Measurements from ENCODE around the gene NPB. TPM values are rescaled to one million over a fixed set of nuclear protein-coding genes. Genes with fewer than 3 reads are reported as not detected.

Gene NPB
- total RNA-seq, 2 donors from 2014 or later, result 0.66 to 1.8 TPM

GRCh38 chr17:81944858-81945257, 42.8 kb downstream of the NPB start:
- TF ChIP-seq CTCF (IDR thresholded peaks at IDR 0.05) (no peak), POLR2A (IDR thresholded peaks at IDR 0.05) (no peak)
- H3K9me3 ChIP-seq, result no peaks in the 10 kb centered on the region
- ATAC-seq (no peak), DNase-seq (no peak)
- H3K4me3 ChIP-seq, result no peak overlapping the region
- WGBS, 2 donors, result 78 to 86% methylated on average over 9 of the region's 9 CpGs
- no peaks in the 10 kb centered on the region for H3K36me3 ChIP-seq (replicated peaks in 1 of 2; ENCODE audit: insufficient read depth in 1 of 2, low read depth in 2 of 2)
- no peaks in the 10 kb centered on the region for H3K27me3 ChIP-seq
- intact Hi-C loops (cut with DNase I), result no loop called here
- no peaks in the 10 kb centered on the region for H3K4me1 ChIP-seq
- H3K27ac ChIP-seq, result no peak overlapping the region

- ATAC-seq, result no peak
- no peaks in the 10 kb centered on the region for H3K36me3 ChIP-seq (replicated peaks in 1 of 2; ENCODE audit: insufficient read depth in 1 of 2, low read depth in 2 of 2)
- TF ChIP-seq POLR2A (IDR thresholded peaks at IDR 0.05), result no peak
- H3K4me3 ChIP-seq, result no peak within 1 kb of the TSS
- H3K4me1 ChIP-seq, result no peaks in the 10 kb centered on the region
- 72 to 75% methylated on average over 6 to 13 of the region's 13 CpGs for WGBS, 2 donors
- no peak for DNase-seq
- H3K9me3 ChIP-seq, result no peaks in the 10 kb centered on the region
- H3K27me3 ChIP-seq, result no peaks in the 10 kb centered on the region
- H3K27ac ChIP-seq, result no peak within 1 kb of the TSS
- intact Hi-C loops (cut with DNase I), result no loop called here
These were observed 45.2 kb downstream of the NPB start, which contains the start of gene MYADML2 for GRCh38 chr17:81947189-81947588. MYADML2 (minus strand) TSS chr17:81947233; CDS start chr17:81941741, 5,492 bp downstream.

GRCh38 chr17:81948635-81949378, 46.8 kb downstream of the NPB start:
- no peaks in the 10 kb centered on the region for H3K27me3 ChIP-seq
- no peak for TF ChIP-seq CTCF (IDR thresholded peaks at IDR 0.05)
- no peak for TF ChIP-seq POLR2A (IDR thresholded peaks at IDR 0.05)
- H3K36me3 ChIP-seq (replicated peaks in 1 of 2; ENCODE audit: insufficient read depth in 1 of 2, low read depth in 2 of 2), result no peaks in the 10 kb centered on the region
- H3K4me3 ChIP-seq, result no peak overlapping the region
- no peaks in the 10 kb centered on the region for H3K4me1 ChIP-seq
- H3K27ac ChIP-seq, result no peak overlapping the region
- 76 to 84% methylated on average over 13 of the region's 17 CpGs for WGBS, 2 donors
- intact Hi-C loops (cut with DNase I), result no loop called here
- ATAC-seq (no peak), DNase-seq (peak in 1 of 4 donors; percentile 12)
- H3K9me3 ChIP-seq, result no peaks in the 10 kb centered on the region

- ATAC-seq (no peak), DNase-seq (no peak)
- no peak overlapping the region for H3K4me3 ChIP-seq
- H3K4me1 ChIP-seq, result no peaks in the 10 kb centered on the region
- no peaks in the 10 kb centered on the region for H3K36me3 ChIP-seq (replicated peaks in 1 of 2; ENCODE audit: insufficient read depth in 1 of 2, low read depth in 2 of 2)
- intact Hi-C loops (cut with DNase I), result loop anchor here (10.0 kb wide), 1 partner anchor 204 kb away; no protein-coding TSS in a partner anchor
- H3K9me3 ChIP-seq, result no peaks in the 10 kb centered on the region
- no peaks in the 10 kb centered on the region for H3K27me3 ChIP-seq
- H3K27ac ChIP-seq, result no peak overlapping the region
- TF ChIP-seq POLR2A (IDR thresholded peaks at IDR 0.05) (no peak), CTCF (IDR thresholded peaks at IDR 0.05) (no peak)
- 76 to 82% methylated on average over 10 to 15 of the region's 15 CpGs for WGBS, 2 donors
These were observed 48.5 kb downstream of the NPB start for GRCh38 chr17:81950501-81950900.

- H3K27ac ChIP-seq, result no peak overlapping the region
- H3K27me3 ChIP-seq, result no peaks in the 10 kb centered on the region
- ATAC-seq, result no peak
- TF ChIP-seq CTCF (IDR thresholded peaks at IDR 0.05), result no peak
- no peak for TF ChIP-seq POLR2A (IDR thresholded peaks at IDR 0.05)
- no peaks in the 10 kb centered on the region for H3K4me1 ChIP-seq
- intact Hi-C loops (cut with DNase I), result loop anchor here (10.0 kb wide), 1 partner anchor 203 kb away; no protein-coding TSS in a partner anchor
- WGBS, 2 donors, result 57 to 61% methylated on average over 12 to 13 of the region's 13 CpGs
- no peak overlapping the region for H3K4me3 ChIP-seq
- DNase-seq, result no peak
- H3K9me3 ChIP-seq, result no peaks in the 10 kb centered on the region
- no peaks in the 10 kb centered on the region for H3K36me3 ChIP-seq (replicated peaks in 1 of 2; ENCODE audit: insufficient read depth in 1 of 2, low read depth in 2 of 2)
These were observed 50.0 kb downstream of the NPB start for GRCh38 chr17:81951785-81952684.
